Hematopoietic multipotent progenitor cell treated with erythropoietin and hydrocortisone succinate and interleukin-3 and kit ligand, for 8 days (in vitro differentiated cells): ENCODE measurements around the gene BCL2L13.
"Not testable (repeated sequence)": the region's sequence is repeated elsewhere in the genome, so short reads cannot be mapped to it uniquely, and the experiment has no call there.

Experiments used
- DNase-seq: peaks from one replicate; pipeline ENCODE4 v3.0.0-alpha.2; 2015

BCL2L13 gene

DNA sequence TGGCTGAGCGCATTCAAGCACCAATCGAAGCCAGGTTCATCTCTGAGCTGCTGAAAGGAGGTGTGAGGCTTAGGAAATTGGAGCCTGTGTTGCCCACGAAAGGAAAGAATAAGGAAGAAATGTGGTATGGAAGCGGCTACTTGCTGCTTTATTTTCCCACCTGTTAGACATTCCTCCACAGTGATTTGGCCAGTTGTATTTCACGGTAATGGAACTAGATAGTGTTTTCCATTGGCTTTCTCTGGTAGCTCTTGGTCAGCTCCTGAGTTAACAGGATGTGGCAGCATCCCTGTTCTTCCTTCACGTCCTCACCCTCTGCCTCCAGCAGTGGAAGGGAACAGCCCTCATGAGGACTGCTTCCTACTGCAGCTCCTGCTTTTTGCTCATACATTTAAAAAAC is 91.0 kb downstream of the BCL2L13 start:
- no peak for DNase-seq

DNA sequence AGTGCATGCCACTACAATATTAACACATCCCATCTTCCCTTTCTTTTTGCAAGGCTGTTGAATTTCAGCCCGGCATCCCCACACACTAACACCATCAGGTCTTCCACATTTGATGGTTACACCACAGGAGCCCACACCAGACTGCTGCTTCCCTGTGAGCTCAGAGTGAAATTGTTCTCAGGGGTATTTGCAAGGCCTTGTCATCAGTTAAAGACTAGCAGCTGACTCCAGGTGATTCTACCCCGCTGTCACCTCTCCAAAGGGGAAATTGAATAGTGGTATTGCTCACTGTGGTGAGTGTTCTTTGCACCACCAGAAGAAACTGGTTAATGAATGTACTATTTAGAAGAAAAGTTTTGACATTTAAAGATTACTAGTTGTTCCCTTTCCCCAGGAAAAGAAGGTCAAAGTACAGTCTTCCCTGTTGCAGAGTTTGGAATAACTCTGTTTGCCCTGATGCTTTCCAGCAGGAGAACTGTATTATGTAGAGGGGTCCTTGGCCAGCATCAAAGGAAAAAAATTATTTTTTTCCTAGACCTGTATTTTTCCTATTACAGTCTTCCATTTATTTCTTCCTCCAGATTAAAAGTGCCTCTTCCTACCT is 93.8 kb downstream of the BCL2L13 start:
- no peak for DNase-seq

- DNase-seq: no peak
These were observed 94.9 kb downstream of the BCL2L13 start for GRCh38 chr22:17733466-17733865.

DNA sequence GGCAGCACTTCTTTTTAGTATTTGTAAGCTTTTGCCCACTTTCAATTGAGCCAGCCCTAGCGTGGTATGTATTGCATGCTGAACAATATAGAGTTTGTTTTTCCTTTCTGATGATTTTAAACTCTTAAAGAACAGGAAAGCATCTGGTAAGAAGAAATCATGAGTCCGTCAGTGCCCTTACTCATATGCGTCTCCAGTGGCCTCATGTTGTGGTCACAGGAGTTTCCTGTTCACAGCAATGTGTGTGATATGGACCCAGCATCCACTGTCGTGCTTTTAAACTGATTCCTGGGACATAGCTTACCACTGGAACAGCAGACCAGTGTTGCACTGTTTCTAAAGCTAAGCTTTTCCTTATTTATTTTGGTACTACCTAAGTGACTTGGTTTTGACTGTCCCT is 95.6 kb downstream of the BCL2L13 start:
- no peak for DNase-seq

GRCh38 chr22:17738386-17739128 is 100.0 kb downstream of the BCL2L13 start:
- DNase-seq: no peak

GRCh38 chr22:17739196-17739975 is 100.8 kb downstream of the BCL2L13 start:
- DNase-seq: no peak

GRCh38 chr22:17741866-17742526 is 103.4 kb downstream of the BCL2L13 start:
- no peak for DNase-seq

DNA sequence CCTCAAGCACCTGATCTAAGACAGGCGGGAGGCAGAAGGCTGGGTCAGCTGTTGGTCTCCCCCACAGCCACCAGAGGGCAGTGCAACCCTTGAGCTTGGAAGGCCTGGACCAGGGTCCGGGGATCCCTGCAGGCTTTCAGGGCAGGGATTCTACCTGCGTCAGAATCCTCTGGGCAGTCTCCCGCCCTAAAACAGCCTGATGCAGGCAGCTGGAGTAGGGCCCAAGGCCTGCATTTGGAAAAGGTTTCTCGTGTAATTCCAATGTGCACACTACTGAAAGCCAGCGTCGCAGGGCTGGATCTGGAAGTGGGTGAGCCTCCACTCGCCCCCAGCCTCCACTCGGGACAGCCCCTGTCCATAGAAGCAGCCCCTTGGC is 104.0 kb downstream of the BCL2L13 start:
- DNase-seq: peak; percentile 71

GRCh38 chr22:17743661-17744411 is 105.3 kb downstream of the BCL2L13 start:
- no peak for DNase-seq

- no peak for DNase-seq
These were observed 105.9 kb downstream of the BCL2L13 start for GRCh38 chr22:17744430-17744829.

- DNase-seq: no peak
These were observed 108.4 kb downstream of the BCL2L13 start for GRCh38 chr22:17746916-17747315.

DNA sequence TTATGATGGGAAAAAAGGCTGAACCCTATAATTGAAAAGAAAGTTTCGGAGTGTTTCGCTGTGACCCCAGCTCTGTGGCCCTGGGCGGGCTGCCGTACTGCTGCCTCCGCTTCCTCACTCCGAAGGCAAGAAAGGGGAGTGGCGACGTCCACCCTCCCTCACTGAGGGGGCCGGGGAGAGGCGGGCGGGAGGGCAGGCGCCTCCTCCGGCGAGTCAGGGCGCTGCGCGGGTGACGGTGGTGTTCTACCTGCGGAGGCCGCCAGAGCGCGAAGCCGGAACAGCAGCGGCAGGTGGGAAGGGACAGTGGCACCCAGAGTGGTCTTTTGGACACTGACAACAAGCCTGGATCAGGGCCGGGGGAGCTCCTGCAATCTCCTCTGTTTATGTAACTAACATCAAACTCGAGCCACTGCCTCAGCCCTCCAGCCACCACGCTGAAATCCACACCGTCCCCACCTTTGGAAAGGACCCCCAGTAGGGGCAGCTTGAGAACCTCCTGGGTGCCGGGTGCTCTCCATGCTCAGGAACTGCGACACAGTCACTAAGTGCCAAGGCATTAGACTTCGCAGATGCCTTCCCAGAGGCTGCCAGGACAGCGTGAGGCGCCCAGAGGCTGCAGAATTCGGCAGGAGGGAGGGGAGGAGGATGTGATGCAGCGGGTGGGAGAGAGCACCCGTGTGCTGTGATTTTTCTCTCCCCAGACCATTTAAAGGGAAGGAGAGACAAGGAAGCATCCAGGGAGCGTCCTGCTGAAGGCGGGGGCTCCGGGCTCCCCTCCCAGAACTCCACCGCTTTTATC is 110.2 kb downstream of the BCL2L13 start:
- DNase-seq: no peak

- no peak for DNase-seq
These were observed 111.2 kb downstream of the BCL2L13 start for GRCh38 chr22:17749605-17750395.

- DNase-seq: no peak
These were observed 113.0 kb downstream of the BCL2L13 start for GRCh38 chr22:17751596-17751995.

DNA sequence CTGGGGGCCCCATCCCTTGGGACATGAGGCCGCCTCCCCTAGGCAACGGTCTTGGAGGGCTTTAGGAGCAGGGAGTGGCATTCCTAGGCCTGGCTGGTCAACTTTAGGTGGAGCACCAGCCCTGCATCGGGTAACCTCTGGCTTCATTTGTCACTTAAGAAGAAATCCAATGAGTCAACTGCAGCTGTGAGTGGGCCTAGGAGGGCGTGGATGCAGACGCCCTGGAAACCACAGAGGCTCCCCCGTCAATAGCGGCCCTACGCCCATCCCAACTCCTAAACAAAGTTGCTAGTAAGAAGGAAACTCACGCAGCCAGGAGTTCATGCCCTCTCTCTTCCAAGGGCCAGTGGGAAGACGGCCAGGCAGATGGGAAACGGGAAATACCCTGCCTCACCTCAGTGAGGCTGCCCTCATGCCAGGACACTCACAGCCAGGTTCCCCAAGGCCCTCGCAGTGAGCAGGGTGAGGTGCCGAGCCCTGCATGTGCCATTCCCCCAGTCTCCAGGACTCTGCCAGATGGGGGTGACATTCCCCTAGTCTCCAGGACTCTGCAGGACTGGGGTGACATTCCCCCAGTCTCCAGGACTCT is 114.9 kb downstream of the BCL2L13 start:
- peak; percentile 58 for DNase-seq

GRCh38 chr22:17754233-17754925 is 115.8 kb downstream of the BCL2L13 start:
- peak; percentile 43 for DNase-seq

DNA sequence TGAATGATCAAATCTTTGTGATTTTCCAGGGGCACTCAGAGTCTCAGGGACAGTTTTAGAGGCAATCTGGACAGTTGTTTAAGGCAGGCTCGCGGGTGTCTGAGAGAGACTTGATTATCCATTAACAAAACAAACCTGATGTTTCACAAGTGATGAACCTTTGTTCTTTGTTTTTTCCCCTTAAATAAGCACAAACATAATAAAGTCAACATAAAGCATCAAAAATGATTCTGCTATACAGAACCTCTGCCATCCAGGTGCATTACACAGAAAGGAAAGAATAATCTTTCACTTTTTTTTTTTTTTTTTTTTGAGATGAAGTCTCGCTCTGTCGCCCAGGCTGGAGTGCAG is 122.6 kb downstream of the BCL2L13 start:
- DNase-seq: no peak

- not testable (repeated sequence) for DNase-seq
These were observed 124.9 kb downstream of the BCL2L13 start for GRCh38 chr22:17763442-17763841.

- no peak for DNase-seq
These were observed 125.5 kb downstream of the BCL2L13 start for GRCh38 chr22:17764036-17764435.

DNA sequence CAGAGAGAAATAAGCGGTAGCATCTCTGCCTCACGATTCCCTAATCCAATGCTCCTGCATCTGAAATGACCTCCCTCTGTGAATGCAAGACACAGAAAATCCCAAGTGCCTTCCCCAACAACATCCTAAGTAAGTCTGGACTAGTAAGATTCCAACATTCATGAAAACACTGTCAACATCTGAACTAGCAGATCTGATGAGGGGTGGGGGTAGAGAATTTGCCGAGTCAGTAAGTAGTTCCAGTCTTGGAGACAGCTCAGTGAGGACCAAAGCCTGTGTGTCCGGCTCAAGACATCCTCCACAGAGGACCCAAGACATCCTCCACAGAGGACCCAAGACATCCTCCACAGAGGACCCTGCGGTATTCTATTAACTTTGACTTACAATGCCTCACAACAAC is 126.3 kb downstream of the BCL2L13 start:
- not testable (repeated sequence) for DNase-seq
